ENCODE results near the gene AASDH. TPM values are rescaled to one million over a fixed set of nuclear protein-coding genes. Genes with fewer than 3 reads are reported as not detected.

AASDH gene
- total and polyA plus RNA-seq, 2 of the 13 experiments (the other 11 are each of a cell fraction or from before 2014, with no cell fraction given): 12.6 to 14.1 TPM

DNA sequence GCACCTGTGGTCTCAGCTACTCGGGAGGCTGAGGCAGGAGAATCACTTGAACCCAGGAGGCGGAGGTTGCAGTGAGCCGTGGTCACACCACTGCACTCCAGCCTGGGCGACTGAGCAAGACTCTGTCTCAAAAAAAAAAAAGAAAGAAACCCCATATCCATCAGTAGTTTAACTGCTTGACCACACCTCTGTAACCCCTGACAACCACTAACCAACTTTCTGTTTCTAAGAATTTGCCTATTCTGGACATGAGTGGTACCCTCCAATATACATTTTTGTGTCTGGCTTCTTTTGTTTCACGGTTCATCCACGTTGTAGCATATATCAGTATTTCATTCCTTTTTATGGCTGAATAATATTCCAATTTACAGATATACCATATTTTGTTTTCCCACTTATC is 39.0 kb upstream of the AASDH start (continued):
- TF ChIP-seq, protein P1, sequence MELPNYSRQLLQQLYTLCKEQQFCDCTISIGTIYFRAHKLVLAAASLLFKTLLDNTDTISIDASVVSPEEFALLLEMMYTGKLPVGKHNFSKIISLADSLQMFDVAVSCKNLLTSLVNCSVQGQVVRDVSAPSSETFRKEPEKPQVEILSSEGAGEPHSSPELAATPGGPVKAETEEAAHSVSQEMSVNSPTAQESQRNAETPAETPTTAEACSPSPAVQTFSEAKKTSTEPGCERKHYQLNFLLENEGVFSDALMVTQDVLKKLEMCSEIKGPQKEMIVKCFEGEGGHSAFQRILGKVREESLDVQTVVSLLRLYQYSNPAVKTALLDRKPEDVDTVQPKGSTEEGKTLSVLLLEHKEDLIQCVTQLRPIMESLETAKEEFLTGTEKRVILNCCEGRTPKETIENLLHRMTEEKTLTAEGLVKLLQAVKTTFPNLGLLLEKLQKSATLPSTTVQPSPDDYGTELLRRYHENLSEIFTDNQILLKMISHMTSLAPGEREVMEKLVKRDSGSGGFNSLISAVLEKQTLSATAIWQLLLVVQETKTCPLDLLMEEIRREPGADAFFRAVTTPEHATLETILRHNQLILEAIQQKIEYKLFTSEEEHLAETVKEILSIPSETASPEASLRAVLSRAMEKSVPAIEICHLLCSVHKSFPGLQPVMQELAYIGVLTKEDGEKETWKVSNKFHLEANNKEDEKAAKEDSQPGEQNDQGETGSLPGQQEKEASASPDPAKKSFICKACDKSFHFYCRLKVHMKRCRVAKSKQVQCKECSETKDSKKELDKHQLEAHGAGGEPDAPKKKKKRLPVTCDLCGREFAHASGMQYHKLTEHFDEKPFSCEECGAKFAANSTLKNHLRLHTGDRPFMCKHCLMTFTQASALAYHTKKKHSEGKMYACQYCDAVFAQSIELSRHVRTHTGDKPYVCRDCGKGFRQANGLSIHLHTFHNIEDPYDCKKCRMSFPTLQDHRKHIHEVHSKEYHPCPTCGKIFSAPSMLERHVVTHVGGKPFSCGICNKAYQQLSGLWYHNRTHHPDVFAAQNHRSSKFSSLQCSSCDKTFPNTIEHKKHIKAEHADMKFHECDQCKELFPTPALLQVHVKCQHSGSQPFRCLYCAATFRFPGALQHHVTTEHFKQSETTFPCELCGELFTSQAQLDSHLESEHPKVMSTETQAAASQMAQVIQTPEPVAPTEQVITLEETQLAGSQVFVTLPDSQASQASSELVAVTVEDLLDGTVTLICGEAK (IDR thresholded peaks at IDR 0.05): no peak
- TF ChIP-seq, protein P1 (CRISPR knock-in tag; IDR thresholded peaks at IDR 0.05): no peak
- TF ChIP-seq ZNF274 (CRISPR knock-in tag; IDR thresholded peaks at IDR 0.05): no peak

DNA sequence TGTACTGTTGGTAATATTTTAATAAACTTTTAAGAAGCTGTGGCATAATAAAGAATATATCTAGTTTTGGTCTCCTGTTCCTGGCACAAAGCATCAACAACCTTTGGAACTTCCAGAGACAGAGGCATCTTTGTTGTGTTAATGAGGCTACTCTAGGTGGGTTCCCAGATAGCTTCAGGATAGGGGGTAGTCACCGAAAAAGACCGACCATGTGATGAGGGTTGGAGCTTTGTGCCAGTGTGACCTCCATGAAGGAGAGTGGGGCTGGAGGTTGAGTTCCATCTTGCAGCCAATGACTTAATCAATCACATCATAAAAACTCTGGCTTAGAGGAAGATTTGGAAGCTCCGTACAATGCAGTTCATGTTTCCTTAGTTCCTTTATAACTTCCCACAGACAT is 38.2 kb upstream of the AASDH start:
- Histone ChIP-seq H3K27ac (ENCODE audit: extremely low read length, insufficient read depth, low read length) (no peak overlapping the region), H3K4me2 (ENCODE audit: low read depth, low read length) (no peak overlapping the region), H3K4me1 (ENCODE audit: insufficient read depth, low read length) (peaks cover 32% of the 10 kb centered on the region), H3K36me3 (replicated peaks in 1 of 2; ENCODE audit: control insufficient read depth in 1 of 2, insufficient read depth in 2 of 2, low read length in 2 of 2) (no peaks in the 10 kb centered on the region; a peak in 3 of 5 replicates), H3K4me3 (replicated peaks in 1 of 3; ENCODE audit: insufficient read depth in 1 of 3, low read depth in 2 of 3, low read length in 3 of 3) (no peak overlapping the region), H2AFZ (ENCODE audit: low read length) (no peak overlapping the region), H3K27me3 (ENCODE audit: control insufficient read depth in 1 of 2, insufficient read depth in 2 of 2, low read length in 2 of 2) (no peaks in the 10 kb centered on the region), H4K20me1 (ENCODE audit: insufficient read depth, low read length) (peaks cover 18% of the 10 kb centered on the region; the same call in 1 of the 2 replicates), H3K79me2 (ENCODE audit: insufficient read depth, low read length) (peaks cover 100% of the 10 kb centered on the region), H3K9ac (ENCODE audit: insufficient read depth, low read depth, low read length) (no peak overlapping the region), H3K9me3 (ENCODE audit: low read length) (no peaks in the 10 kb centered on the region)
- ChIA-PET POLR2A (interaction anchor here (2.3 kb wide), 1 partner anchor 10 kb away, joined by 8 read pairs; the partner anchor contains the start of genes PAICS and PPAT), CTCF (ENCODE audit: low intra/inter-chr PET ratio, low total read pairs) (interaction anchor here (2.0 kb wide), 1 partner anchor 118 kb away, joined by 12 read pairs; no protein-coding TSS in a partner anchor)
- TF ChIP-seq ZNF614 (CRISPR knock-in tag; IDR thresholded peaks at IDR 0.05; ENCODE audit: borderline replicate concordance) (no peak), NFIC (IDR thresholded peaks at IDR 0.05; ENCODE audit: low read length) (no peak), ATF7-NPFF (CRISPR knock-in tag; IDR thresholded peaks at IDR 0.05; ENCODE audit: low read depth) (no peak)
- TF ChIP-seq, protein P2, sequence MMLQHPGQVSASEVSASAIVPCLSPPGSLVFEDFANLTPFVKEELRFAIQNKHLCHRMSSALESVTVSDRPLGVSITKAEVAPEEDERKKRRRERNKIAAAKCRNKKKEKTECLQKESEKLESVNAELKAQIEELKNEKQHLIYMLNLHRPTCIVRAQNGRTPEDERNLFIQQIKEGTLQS (CRISPR knock-in tag; IDR thresholded peaks at IDR 0.05): no peak
- ATAC-seq (no peak; the same call in 2 of the 3 replicates), DNase-seq (ENCODE audit: low spot score) (no peak), FAIRE-seq (no peak)
- 95% methylated on average over 3 of the region's 3 CpGs for WGBS (ENCODE audit: low lambda C conversion rate)
- BruUV-seq (replicated peaks): no TSS peak
- in situ Hi-C loops (cut with HindIII; ENCODE audit: extremely low pct_ligation_motif_present, low pct_unique_long_range_greater_than_20kb): no loop called here
- intact Hi-C loops (cut with micrococcal nuclease; ENCODE audit: unreplicated experiment): loop anchor here (2.0 to 10.0 kb wide), 3 partner anchors 42 to 409 kb away; partner anchors contain the start of gene SRP72

Data from HepG2 (cell line).